Measurements from ENCODE around the gene AGBL1. TPM values are rescaled to one million over a fixed set of nuclear protein-coding genes. Genes with fewer than 3 reads are reported as not detected.

The AGBL1 gene
- total RNA-seq, 2 experiments from 2014 or later = not detected

DNA sequence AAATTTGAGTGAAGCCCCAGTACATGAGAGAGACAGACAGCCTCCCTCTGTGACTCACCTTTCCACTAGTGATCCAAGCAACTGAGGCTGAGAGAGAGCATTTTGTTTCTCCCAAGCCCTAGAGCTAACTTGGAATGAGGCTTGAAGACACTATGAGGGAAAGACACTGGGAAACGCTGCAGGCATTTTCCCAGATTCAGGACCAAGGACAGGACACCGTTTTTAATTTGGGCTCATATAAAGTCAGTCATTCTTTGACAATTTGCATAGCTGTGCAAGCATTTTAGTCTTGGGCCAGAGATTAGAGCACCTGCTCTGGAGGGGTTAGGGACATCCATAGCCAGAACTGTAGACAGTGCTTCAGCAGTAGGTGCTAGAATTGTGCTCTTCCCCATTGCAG lies 249.0 kb downstream of the AGBL1 start:
- Mint-ChIP-seq H3K4me3 (no peak overlapping the region), H3K27ac (no peak overlapping the region), H3K36me3 (ENCODE audit: low read depth) (peaks cover 2% of the 10 kb centered on the region), H3K27me3 (ENCODE audit: low read depth) (peaks cover 32% of the 10 kb centered on the region), H3K9me3 (peaks cover 11% of the 10 kb centered on the region), H3K4me1 (ENCODE audit: low read depth) (no peaks in the 10 kb centered on the region)
- DNase-seq = no peak
- intact Hi-C loops (cut with micrococcal nuclease) = no loop called here
- CTCF ChIA-PET = no interaction called here

DNA sequence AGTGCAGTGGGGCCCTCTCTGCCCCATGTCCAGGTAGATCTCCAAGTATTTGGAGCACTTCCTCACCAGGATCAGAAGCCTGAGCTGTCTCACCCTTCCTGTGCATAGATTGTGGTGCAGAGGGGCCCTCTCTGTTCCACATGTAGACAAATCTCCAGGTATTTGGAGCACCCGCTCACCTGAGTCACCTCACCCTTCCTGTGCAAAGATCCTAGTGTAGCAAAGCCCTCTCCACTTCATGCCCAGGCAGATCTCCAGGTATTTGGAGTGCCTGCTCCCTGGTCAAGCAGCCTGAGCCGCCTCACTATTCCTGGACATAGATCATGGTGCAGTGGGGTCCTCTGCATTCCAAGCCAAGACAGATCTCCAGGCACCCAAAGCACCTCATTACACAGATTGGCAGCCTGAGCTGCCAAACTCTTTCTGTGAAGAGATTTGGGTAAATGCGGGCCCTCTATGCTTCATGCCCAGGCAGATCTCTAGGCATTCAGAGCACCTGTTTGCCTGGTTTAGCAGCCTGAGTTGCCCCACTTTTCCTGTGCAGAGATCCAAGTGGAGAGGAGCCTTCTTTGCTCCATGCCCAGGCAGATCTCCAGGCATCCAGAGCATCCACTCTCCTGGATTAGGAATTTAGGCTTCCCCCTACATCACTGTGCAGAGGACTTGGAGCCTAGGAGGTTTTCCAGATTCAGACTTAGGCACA lies 249.8 kb downstream of the AGBL1 start:
- Mint-ChIP-seq H3K27ac (no peak overlapping the region), H3K4me3 (no peak overlapping the region), H3K9me3 (peaks cover 11% of the 10 kb centered on the region)

DNA sequence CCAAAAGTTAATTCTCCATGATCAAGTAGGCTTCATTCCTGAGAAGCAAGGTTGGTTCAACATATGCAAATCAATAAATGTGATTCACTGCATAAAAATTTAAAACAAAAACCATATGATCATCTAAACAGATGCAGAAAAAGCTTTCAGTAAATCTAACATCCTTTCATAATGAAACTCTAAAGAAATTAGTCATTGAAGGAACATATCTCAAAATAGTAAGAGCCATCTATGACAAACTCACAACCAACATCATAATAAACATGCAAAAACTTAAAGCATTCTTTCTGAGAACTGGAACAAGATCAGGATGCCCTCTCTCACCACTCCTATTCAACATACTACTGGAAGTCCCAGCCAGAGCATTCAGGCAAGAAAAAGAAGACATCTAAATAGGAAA lies 254.1 kb downstream of the AGBL1 start:
- no peak overlapping the region for H3K27ac Mint-ChIP-seq
- peaks cover 12% of the 10 kb centered on the region for H3K27me3 Mint-ChIP-seq (ENCODE audit: low read depth)
- H3K4me3 Mint-ChIP-seq = no peak overlapping the region
- peaks cover 13% of the 10 kb centered on the region for H3K9me3 Mint-ChIP-seq
- peaks cover 2% of the 10 kb centered on the region for H3K36me3 Mint-ChIP-seq (ENCODE audit: low read depth)
- H3K4me1 Mint-ChIP-seq (ENCODE audit: low read depth) = peaks cover 2% of the 10 kb centered on the region
- intact Hi-C loops (cut with micrococcal nuclease) = no loop called here
- no peak for DNase-seq
- CTCF ChIA-PET = interaction anchor here (0.8 kb wide), 1 partner anchor 22 kb away, joined by 3 read pairs; no protein-coding TSS in a partner anchor

More for the DNA sequence above, 249.8 kb downstream of the AGBL1 start:
- CTCF ChIA-PET = no interaction called here
- no peak for DNase-seq
- peaks cover 29% of the 10 kb centered on the region for H3K27me3 Mint-ChIP-seq (ENCODE audit: low read depth)
- intact Hi-C loops (cut with micrococcal nuclease) = no loop called here
- H3K36me3 Mint-ChIP-seq (ENCODE audit: low read depth) = peaks cover 2% of the 10 kb centered on the region
- peaks cover 2% of the 10 kb centered on the region for H3K4me1 Mint-ChIP-seq (ENCODE audit: low read depth)

DNA sequence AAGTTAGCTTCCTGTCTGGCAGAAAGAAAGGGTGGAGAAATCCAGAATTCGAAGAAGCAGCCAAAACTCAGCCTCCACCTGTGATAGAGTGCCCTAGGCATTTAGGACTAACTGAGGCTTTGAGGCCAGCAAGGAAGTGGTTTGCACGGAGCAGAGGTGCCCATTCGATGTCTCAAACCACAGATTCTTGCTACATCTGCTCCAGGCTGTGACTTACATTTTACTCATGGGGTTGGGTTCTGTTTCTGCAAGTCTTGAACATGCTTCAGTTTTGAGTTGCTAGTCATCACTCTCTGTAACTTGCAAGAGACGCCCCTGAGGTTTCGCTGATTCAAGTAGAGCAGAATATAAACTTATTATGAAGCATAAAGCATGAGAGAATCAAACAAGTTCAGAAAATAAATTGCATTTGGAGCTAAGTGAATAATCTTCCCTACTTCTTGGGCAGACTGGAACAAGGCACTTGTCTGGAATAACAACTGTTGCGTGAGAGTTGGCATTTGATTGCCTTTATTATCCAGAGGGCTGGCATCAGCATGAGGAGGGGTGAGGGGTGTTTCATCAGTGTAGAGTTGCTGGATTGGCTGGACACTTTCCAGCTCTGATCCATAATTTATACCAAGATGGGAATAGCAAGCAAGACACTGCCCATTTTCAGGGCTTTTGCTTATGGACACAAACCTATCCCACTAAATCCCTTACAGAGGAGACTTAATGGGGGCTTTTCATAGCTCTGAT lies 256.5 kb downstream of the AGBL1 start:
- Mint-ChIP-seq H3K27me3 (ENCODE audit: low read depth) (peaks cover 4% of the 10 kb centered on the region), H3K36me3 (ENCODE audit: low read depth) (no peaks in the 10 kb centered on the region), H3K9me3 (peaks cover 9% of the 10 kb centered on the region), H3K4me1 (ENCODE audit: low read depth) (peaks cover 2% of the 10 kb centered on the region), H3K4me3 (no peak overlapping the region), H3K27ac (no peak overlapping the region)
- DNase-seq = peak; percentile 6
- CTCF ChIA-PET = no interaction called here
- intact Hi-C loops (cut with micrococcal nuclease) = no loop called here

DNA sequence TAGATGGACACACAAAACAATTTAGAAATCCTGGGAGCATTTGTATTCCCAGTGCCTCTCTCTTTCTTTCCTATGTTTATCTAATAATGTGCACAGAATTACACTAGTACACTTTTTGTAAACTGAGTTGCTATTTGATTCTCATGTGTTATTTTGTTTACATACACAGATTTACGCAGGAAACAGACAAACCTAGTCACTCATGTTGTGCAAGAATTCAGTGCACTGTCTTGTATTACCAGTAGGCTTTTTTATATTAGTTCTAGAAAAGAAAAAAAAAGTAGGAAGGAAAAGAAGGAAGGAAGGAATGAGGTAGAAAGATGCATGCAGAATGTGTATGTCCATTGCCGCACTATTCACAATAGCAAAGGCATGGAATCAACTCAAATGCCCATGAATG lies 257.4 kb downstream of the AGBL1 start:
- peaks cover 6% of the 10 kb centered on the region for H3K27me3 Mint-ChIP-seq (ENCODE audit: low read depth)
- DNase-seq = no peak
- H3K4me3 Mint-ChIP-seq = no peak overlapping the region
- H3K9me3 Mint-ChIP-seq = peaks cover 4% of the 10 kb centered on the region
- no peak overlapping the region for H3K27ac Mint-ChIP-seq
- intact Hi-C loops (cut with micrococcal nuclease) = no loop called here
- no peaks in the 10 kb centered on the region for H3K36me3 Mint-ChIP-seq (ENCODE audit: low read depth)
- peaks cover 2% of the 10 kb centered on the region for H3K4me1 Mint-ChIP-seq (ENCODE audit: low read depth)
- CTCF ChIA-PET = no interaction called here

DNA sequence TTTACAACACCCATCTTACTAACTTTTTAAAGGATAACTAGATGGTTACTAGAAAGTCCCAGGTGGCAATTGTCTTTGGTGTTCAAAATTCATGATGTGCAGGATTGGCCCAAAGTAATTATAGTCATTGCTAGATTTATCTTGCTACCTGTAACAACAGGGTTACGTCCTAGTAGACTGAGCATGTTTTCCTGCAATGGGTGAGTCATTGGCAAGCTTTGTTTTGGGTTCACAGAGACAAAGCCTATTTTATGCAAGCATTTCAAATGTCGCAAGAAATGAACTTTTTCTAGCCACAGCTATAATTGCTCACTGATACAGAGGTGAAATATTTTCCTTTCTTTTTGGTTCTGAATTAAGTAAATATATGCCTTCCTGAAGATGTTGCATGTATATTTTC lies 267.6 kb downstream of the AGBL1 start:
- CTCF ChIA-PET = no interaction called here
- Mint-ChIP-seq H3K9me3 (no peaks in the 10 kb centered on the region), H3K27me3 (ENCODE audit: low read depth) (peaks cover 4% of the 10 kb centered on the region), H3K4me1 (ENCODE audit: low read depth) (no peaks in the 10 kb centered on the region), H3K36me3 (ENCODE audit: low read depth) (no peaks in the 10 kb centered on the region), H3K4me3 (no peak overlapping the region), H3K27ac (no peak overlapping the region)
- no peak for DNase-seq
- intact Hi-C loops (cut with micrococcal nuclease) = no loop called here

DNA sequence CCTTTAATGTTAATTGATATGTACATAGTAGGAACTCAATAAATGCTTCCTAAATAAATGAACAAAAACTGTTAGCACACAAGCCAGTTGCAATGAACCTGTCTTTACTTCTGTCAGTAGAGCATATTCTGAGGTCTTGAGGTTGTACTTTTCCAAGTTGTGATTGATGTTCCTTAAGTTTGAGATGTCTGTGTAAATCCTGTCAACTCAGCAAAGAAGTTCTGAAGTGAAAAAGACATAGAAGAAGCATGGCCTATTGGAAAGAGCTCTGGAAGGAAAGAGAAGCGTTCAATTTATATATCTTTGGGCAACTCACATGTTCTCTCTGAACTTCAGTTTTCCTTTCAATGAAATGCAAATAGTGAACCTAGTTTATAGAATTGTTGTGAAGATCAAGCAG lies 269.9 kb downstream of the AGBL1 start:
- DNase-seq = no peak
- Mint-ChIP-seq H3K4me3 (no peak overlapping the region), H3K4me1 (ENCODE audit: low read depth) (no peaks in the 10 kb centered on the region), H3K27me3 (ENCODE audit: low read depth) (peaks cover 4% of the 10 kb centered on the region), H3K36me3 (ENCODE audit: low read depth) (no peaks in the 10 kb centered on the region), H3K27ac (no peak overlapping the region), H3K9me3 (no peaks in the 10 kb centered on the region)
- intact Hi-C loops (cut with micrococcal nuclease) = no loop called here
- CTCF ChIA-PET = no interaction called here

DNA sequence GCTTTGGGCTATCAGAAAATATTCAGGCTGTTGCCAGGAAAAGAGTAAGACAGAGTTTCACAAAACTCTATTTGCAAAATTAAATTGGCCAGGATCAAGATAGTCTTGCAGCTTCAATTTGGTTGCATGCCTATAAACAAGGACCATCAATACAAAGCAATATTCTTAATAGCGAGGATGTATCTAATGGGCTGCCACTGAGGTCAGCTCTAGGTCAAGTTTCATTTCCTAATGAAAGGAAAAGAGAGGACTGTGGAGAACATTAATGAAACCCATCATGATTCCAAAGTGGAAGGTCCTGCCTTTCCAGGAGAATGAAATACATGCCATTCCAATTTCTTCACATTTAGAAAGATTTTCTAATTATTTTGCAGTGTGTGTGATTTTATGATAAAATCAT lies 273.5 kb downstream of the AGBL1 start:
- H3K36me3 Mint-ChIP-seq (ENCODE audit: low read depth) = no peaks in the 10 kb centered on the region
- intact Hi-C loops (cut with micrococcal nuclease) = no loop called here
- H3K4me1 Mint-ChIP-seq (ENCODE audit: low read depth) = no peaks in the 10 kb centered on the region
- no peaks in the 10 kb centered on the region for H3K27me3 Mint-ChIP-seq (ENCODE audit: low read depth)
- H3K9me3 Mint-ChIP-seq = no peaks in the 10 kb centered on the region
- no peak for DNase-seq
- no peak overlapping the region for H3K27ac Mint-ChIP-seq
- CTCF ChIA-PET = no interaction called here
- no peak overlapping the region for H3K4me3 Mint-ChIP-seq

DNA sequence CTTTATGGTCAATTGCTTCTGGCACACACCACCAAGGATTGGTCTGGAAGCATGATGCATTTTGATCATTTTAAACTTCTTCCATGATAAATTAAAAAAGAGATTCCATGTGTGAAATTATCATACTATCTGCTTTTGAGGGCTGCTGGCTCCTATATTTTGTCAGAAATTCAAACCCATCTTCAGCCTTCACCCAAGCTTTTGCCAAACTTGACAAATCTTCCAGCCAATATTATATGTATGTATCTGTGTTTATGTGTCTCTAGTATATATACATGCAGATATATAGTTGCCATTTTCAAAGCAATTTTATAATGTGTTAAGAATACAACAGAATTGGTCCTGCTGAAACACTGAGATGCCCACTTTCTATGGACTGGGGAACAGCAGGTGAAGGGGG lies 275.7 kb downstream of the AGBL1 start:
- intact Hi-C loops (cut with micrococcal nuclease) = no loop called here
- CTCF ChIA-PET = no interaction called here
- H3K9me3 Mint-ChIP-seq = no peaks in the 10 kb centered on the region
- DNase-seq = no peak
- no peak overlapping the region for H3K27ac Mint-ChIP-seq
- H3K27me3 Mint-ChIP-seq (ENCODE audit: low read depth) = no peaks in the 10 kb centered on the region
- no peaks in the 10 kb centered on the region for H3K4me1 Mint-ChIP-seq (ENCODE audit: low read depth)
- no peak overlapping the region for H3K4me3 Mint-ChIP-seq
- H3K36me3 Mint-ChIP-seq (ENCODE audit: low read depth) = no peaks in the 10 kb centered on the region

DNA sequence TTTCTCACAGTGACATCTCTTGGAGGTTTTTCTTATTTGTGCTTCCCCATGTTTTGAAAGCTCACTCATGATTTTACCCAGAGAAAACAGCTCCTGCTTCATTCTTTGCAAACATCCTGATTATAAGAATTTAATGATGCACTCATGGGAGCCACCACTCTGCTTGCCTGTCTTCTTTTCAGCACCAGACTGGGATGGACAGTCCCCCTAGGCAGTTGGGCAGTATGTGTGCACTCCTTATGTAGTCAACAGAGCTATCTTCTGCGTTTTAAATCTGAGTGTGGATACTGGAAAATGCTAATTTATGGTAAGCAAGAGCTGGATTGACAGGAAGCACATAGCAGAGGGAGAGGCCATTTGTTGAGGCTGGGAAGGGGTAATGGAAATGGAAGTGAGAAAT lies 276.1 kb downstream of the AGBL1 start:
- no peaks in the 10 kb centered on the region for H3K27me3 Mint-ChIP-seq (ENCODE audit: low read depth)
- DNase-seq = no peak
- no peaks in the 10 kb centered on the region for H3K36me3 Mint-ChIP-seq (ENCODE audit: low read depth)
- H3K27ac Mint-ChIP-seq = no peak overlapping the region
- CTCF ChIA-PET = interaction anchor here (0.6 kb wide), 1 partner anchor 22 kb away, joined by 3 read pairs; no protein-coding TSS in a partner anchor
- H3K4me1 Mint-ChIP-seq (ENCODE audit: low read depth) = no peaks in the 10 kb centered on the region
- H3K9me3 Mint-ChIP-seq = no peaks in the 10 kb centered on the region
- H3K4me3 Mint-ChIP-seq = no peak overlapping the region
- intact Hi-C loops (cut with micrococcal nuclease) = no loop called here

DNA sequence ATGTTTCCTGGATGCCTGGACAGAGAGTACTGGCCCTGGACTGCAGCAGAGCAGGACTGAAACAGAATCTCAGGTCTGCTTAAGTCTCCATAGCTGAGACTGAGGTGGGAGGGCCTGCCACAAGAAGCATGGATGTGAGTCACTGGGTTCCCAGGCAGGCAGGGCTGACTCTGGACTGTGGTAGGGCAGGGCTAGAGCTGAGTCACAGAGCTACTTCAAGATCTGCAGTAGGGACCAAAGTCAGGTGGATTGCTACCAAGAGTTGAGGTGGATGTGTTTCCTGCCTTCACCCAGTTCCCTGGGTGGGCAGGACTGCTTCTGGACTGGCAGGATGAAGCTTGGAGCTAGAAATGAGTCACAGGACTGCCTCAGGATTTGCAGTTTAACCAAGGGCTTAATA lies 282.9 kb downstream of the AGBL1 start:
- Mint-ChIP-seq H3K36me3 (ENCODE audit: low read depth) (no peaks in the 10 kb centered on the region), H3K27me3 (ENCODE audit: low read depth) (peaks cover 13% of the 10 kb centered on the region), H3K9me3 (peaks cover 2% of the 10 kb centered on the region), H3K4me1 (ENCODE audit: low read depth) (no peaks in the 10 kb centered on the region), H3K27ac (no peak overlapping the region), H3K4me3 (no peak overlapping the region)
- CTCF ChIA-PET = no interaction called here
- intact Hi-C loops (cut with micrococcal nuclease) = no loop called here
- peak; percentile 15 for DNase-seq

DNA sequence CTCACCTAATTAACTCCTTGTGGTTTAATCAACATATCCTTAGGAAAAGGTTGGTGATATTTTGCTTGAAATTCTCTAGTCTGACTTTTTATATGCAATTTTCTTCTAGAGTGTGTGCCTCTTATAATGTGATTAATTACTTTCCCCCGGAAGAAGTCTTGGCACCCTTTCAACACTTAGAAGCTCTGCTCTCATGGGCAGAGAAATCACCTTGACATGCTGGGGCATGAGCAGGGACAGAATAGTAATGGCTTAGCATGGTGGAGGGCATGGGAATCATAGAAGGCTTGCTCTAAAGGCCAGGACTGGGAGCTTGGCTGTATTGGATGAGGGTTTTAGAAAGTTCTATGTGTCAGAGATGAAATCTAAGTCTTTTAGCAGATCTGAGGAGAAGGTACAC lies 293.5 kb downstream of the AGBL1 start:
- CTCF ChIA-PET = no interaction called here
- Mint-ChIP-seq H3K27ac (no peak overlapping the region), H3K27me3 (ENCODE audit: low read depth) (peaks cover 20% of the 10 kb centered on the region), H3K4me3 (no peak overlapping the region), H3K4me1 (ENCODE audit: low read depth) (no peaks in the 10 kb centered on the region), H3K9me3 (peaks cover 5% of the 10 kb centered on the region), H3K36me3 (ENCODE audit: low read depth) (no peaks in the 10 kb centered on the region)
- intact Hi-C loops (cut with micrococcal nuclease) = no loop called here
- DNase-seq = no peak

DNA sequence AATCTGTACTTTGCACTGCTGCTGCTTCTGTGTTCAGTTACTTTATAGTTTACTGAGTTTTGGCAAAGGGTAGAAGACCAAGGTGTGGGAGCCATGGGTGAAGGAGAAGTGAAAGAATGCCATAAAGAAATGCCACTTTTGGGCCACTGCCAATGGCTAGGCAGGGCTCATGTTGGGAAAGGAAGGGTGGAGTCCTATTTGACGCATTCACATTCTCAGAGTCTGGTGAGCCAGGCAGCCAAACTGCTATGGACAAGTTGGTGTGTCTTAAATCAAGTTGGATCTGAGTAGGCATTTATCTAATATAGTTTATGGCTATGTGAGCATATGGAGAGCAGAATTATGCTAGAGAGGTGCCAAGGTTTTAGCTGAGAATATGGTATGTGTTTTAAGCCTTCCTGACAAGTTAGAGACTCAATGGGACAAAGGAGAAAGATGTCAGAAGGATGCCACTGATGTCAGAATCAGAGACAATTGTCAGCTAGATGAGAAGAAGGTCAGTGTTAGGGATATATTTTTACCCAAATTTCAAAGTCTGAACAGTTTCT lies 296.1 kb downstream of the AGBL1 start:
- no peak for DNase-seq
- Mint-ChIP-seq H3K9me3 (peaks cover 5% of the 10 kb centered on the region), H3K27me3 (ENCODE audit: low read depth) (peaks cover 21% of the 10 kb centered on the region), H3K27ac (no peak overlapping the region), H3K4me1 (ENCODE audit: low read depth) (no peaks in the 10 kb centered on the region), H3K4me3 (no peak overlapping the region), H3K36me3 (ENCODE audit: low read depth) (no peaks in the 10 kb centered on the region)
- intact Hi-C loops (cut with micrococcal nuclease) = no loop called here
- CTCF ChIA-PET = interaction anchor here (0.6 kb wide), 1 partner anchor 120 kb away, joined by 3 read pairs; no protein-coding TSS in a partner anchor

All from activated naive CD4-positive, alpha-beta T cell treated with anti-CD3 and anti-CD28 coated beads for 36 hours (primary cell).